Measurements from ENCODE around the gene YPEL5.

DNA sequence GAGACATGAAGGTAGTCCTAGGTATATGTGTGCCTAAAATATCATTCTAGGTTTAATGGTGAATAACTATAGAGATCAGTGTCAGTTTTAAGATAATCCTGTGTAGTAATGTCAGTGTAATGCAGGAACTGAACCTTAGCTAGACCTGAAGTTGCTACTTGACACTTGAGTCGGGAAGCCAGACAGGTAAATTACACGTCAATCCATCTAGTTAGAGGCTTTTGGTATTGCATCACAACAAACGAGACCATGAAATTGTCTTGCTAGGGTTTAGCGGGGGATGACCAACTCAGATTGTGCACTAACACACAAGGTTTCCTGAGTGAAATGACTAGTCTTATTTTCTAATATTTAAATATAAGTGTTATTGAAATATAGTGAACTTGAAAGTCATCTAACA is 2.0 kb downstream of the YPEL5 start:
- TF ChIP-seq RELA (IDR thresholded peaks at IDR 0.05; ENCODE audit: borderline replicate concordance, partially characterized antibody), result no peak
- TF ChIP-seq POLR2A (IDR thresholded peaks at IDR 0.05; ENCODE audit: low read depth, low read length), result no peak
- no peak; a peak in 1 of 4 replicates for TF ChIP-seq CEBPB (IDR thresholded peaks at IDR 0.05; ENCODE audit: borderline replicate concordance in 1 of 2, low read depth in 2 of 2, low read length in 2 of 2)
- TF ChIP-seq EP300 (IDR thresholded peaks at IDR 0.05; ENCODE audit: borderline replicate concordance in 1 of 2, control insufficient read depth in 1 of 2, low read depth in 2 of 2, low read length in 2 of 2), result no peak
- TF ChIP-seq TAF1 (IDR thresholded peaks at IDR 0.05; ENCODE audit: borderline replicate concordance, low read depth, low read length), result no peak
- no peak for TF ChIP-seq POLR2AphosphoS2 (IDR thresholded peaks at IDR 0.05; ENCODE audit: low read depth, low read length)
- no peak for TF ChIP-seq MTA2 (IDR thresholded peaks at IDR 0.05; ENCODE audit: low read depth)
- TF ChIP-seq, protein P1, sequence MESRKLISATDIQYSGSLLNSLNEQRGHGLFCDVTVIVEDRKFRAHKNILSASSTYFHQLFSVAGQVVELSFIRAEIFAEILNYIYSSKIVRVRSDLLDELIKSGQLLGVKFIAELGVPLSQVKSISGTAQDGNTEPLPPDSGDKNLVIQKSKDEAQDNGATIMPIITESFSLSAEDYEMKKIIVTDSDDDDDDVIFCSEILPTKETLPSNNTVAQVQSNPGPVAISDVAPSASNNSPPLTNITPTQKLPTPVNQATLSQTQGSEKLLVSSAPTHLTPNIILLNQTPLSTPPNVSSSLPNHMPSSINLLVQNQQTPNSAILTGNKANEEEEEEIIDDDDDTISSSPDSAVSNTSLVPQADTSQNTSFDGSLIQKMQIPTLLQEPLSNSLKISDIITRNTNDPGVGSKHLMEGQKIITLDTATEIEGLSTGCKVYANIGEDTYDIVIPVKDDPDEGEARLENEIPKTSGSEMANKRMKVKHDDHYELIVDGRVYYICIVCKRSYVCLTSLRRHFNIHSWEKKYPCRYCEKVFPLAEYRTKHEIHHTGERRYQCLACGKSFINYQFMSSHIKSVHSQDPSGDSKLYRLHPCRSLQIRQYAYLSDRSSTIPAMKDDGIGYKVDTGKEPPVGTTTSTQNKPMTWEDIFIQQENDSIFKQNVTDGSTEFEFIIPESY (IDR thresholded peaks at IDR 0.05), result no peak
- TF ChIP-seq, protein P2, sequence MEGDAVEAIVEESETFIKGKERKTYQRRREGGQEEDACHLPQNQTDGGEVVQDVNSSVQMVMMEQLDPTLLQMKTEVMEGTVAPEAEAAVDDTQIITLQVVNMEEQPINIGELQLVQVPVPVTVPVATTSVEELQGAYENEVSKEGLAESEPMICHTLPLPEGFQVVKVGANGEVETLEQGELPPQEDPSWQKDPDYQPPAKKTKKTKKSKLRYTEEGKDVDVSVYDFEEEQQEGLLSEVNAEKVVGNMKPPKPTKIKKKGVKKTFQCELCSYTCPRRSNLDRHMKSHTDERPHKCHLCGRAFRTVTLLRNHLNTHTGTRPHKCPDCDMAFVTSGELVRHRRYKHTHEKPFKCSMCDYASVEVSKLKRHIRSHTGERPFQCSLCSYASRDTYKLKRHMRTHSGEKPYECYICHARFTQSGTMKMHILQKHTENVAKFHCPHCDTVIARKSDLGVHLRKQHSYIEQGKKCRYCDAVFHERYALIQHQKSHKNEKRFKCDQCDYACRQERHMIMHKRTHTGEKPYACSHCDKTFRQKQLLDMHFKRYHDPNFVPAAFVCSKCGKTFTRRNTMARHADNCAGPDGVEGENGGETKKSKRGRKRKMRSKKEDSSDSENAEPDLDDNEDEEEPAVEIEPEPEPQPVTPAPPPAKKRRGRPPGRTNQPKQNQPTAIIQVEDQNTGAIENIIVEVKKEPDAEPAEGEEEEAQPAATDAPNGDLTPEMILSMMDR (IDR thresholded peaks at IDR 0.05 in 2 of 3, conservative IDR thresholded peaks at IDR 0.05 in 1 of 3; ENCODE audit: control insufficient read depth in 2 of 3, extremely low read depth in 1 of 3, insufficient read depth in 1 of 3, low read depth in 3 of 3, low read length in 3 of 3), result no peak
- TF ChIP-seq CREB1 (IDR thresholded peaks at IDR 0.05; ENCODE audit: low read depth), result peak; percentile 58
- TF ChIP-seq, protein P3, sequence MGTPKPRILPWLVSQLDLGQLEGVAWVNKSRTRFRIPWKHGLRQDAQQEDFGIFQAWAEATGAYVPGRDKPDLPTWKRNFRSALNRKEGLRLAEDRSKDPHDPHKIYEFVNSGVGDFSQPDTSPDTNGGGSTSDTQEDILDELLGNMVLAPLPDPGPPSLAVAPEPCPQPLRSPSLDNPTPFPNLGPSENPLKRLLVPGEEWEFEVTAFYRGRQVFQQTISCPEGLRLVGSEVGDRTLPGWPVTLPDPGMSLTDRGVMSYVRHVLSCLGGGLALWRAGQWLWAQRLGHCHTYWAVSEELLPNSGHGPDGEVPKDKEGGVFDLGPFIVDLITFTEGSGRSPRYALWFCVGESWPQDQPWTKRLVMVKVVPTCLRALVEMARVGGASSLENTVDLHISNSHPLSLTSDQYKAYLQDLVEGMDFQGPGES (IDR thresholded peaks at IDR 0.05), result no peak
- TF ChIP-seq, protein P4, sequence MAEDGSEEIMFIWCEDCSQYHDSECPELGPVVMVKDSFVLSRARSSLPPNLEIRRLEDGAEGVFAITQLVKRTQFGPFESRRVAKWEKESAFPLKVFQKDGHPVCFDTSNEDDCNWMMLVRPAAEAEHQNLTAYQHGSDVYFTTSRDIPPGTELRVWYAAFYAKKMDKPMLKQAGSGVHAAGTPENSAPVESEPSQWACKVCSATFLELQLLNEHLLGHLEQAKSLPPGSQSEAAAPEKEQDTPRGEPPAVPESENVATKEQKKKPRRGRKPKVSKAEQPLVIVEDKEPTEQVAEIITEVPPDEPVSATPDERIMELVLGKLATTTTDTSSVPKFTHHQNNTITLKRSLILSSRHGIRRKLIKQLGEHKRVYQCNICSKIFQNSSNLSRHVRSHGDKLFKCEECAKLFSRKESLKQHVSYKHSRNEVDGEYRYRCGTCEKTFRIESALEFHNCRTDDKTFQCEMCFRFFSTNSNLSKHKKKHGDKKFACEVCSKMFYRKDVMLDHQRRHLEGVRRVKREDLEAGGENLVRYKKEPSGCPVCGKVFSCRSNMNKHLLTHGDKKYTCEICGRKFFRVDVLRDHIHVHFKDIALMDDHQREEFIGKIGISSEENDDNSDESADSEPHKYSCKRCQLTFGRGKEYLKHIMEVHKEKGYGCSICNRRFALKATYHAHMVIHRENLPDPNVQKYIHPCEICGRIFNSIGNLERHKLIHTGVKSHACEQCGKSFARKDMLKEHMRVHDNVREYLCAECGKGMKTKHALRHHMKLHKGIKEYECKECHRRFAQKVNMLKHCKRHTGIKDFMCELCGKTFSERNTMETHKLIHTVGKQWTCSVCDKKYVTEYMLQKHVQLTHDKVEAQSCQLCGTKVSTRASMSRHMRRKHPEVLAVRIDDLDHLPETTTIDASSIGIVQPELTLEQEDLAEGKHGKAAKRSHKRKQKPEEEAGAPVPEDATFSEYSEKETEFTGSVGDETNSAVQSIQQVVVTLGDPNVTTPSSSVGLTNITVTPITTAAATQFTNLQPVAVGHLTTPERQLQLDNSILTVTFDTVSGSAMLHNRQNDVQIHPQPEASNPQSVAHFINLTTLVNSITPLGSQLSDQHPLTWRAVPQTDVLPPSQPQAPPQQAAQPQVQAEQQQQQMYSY (CRISPR knock-in tag; IDR thresholded peaks at IDR 0.05), result no peak
- no peak for TF ChIP-seq FOXK2 (IDR thresholded peaks at IDR 0.05)
- TF ChIP-seq, protein P5, sequence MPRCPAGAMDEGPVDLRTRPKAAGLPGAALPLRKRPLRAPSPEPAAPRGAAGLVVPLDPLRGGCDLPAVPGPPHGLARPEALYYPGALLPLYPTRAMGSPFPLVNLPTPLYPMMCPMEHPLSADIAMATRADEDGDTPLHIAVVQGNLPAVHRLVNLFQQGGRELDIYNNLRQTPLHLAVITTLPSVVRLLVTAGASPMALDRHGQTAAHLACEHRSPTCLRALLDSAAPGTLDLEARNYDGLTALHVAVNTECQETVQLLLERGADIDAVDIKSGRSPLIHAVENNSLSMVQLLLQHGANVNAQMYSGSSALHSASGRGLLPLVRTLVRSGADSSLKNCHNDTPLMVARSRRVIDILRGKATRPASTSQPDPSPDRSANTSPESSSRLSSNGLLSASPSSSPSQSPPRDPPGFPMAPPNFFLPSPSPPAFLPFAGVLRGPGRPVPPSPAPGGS (IDR thresholded peaks at IDR 0.05; ENCODE audit: borderline replicate concordance, insufficient read depth, low read depth, low read length, poor library complexity, severe bottlenecking), result no peak

All from GM12878 (cell line).